ENCODE measurements around the gene WIPF2. TPM values are rescaled to one million over a fixed set of nuclear protein-coding genes. Genes with fewer than 3 reads are reported as not detected.

WIPF2 gene
- total and polyA plus RNA-seq, 2 donors: 2.9 to 9.9 TPM

DNA sequence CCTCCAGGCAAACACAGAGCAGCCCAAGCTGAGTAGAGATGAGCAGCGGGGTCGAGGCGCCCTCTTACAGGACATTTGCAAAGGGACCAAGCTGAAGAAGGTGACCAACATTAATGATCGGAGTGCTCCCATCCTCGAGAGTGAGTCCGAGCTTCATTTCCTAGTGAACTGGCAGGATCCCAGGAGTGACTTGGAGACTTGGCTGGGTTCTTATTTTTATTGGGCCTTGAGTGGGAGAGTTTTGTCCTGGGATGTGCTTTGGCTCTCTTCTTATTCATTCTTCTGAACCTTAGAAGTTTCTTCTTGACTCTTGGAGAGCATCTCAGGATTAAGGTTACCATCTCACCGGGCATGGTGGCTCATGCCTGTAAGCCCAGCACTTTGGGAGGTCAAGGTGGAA lies 41.4 kb downstream of the WIPF2 start:
- Histone ChIP-seq H3K4me3 (ENCODE audit: low read length in 2 of 2) (no peak overlapping the region), H3K9me3 (ENCODE audit: control insufficient read depth in 2 of 2, insufficient read depth in 1 of 2, low read length in 1 of 2) (no peaks in the 10 kb centered on the region), H3K27ac (ENCODE audit: low read depth in 1 of 2, low read length in 1 of 2) (no peak overlapping the region), H3K27me3 (ENCODE audit: control insufficient read depth in 2 of 2, insufficient read depth in 1 of 2, low read length in 1 of 2) (no peaks in the 10 kb centered on the region), H3K4me1 (ENCODE audit: control insufficient read depth in 2 of 2, insufficient read depth in 2 of 2, low read length in 2 of 2) (no peaks in the 10 kb centered on the region), H3K36me3 (ENCODE audit: control insufficient read depth in 2 of 2, insufficient read depth in 2 of 2, low read length in 1 of 2) (peaks cover 58 to 62% of the 10 kb centered on the region in 2 donors)
- 96% methylated on average over 7 of the region's 7 CpGs for WGBS
- DNase-seq (ENCODE audit: low read depth in 6 of 9, low spot score in 9 of 9): no peak

DNA sequence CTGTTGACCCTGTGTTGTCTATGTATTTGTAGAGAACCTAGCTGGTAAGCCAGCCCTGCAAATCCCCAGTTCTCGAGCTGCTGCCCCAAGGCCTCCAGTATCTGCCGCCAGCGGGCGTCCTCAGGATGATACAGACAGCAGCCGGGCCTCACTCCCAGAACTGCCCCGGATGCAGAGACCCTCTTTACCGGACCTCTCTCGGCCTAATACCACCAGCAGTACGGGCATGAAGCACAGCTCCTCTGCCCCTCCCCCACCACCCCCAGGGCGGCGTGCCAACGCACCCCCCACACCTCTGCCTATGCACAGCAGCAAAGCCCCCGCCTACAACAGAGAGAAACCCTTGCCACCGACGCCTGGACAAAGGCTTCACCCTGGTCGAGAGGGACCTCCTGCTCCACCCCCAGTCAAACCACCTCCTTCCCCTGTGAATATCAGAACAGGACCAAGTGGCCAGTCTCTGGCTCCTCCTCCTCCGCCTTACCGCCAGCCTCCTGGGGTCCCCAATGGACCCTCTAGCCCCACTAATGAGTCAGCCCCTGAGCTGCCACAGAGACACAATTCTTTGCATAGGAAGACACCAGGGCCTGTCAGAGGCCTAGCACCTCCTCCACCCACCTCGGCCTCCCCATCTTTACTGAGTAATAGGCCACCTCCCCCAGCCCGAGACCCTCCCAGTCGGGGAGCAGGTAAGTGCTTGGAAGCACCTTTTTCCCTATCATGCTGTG lies 45.5 kb downstream of the WIPF2 start:
- DNase-seq (ENCODE audit: low read depth in 6 of 9, low spot score in 9 of 9): no peak
- H3K27me3 ChIP-seq (ENCODE audit: control insufficient read depth in 2 of 2, insufficient read depth in 1 of 2, low read length in 1 of 2): no peaks in the 10 kb centered on the region
- 97% methylated on average over 21 of the region's 21 CpGs for WGBS
- no peak overlapping the region for H3K4me3 ChIP-seq (ENCODE audit: low read length in 2 of 2)
- H3K9me3 ChIP-seq (ENCODE audit: control insufficient read depth in 2 of 2, insufficient read depth in 1 of 2, low read length in 1 of 2): no peaks in the 10 kb centered on the region
- H3K36me3 ChIP-seq (ENCODE audit: control insufficient read depth in 2 of 2, insufficient read depth in 2 of 2, low read length in 1 of 2): peaks cover 64 to 73% of the 10 kb centered on the region in 2 donors
- no peaks in the 10 kb centered on the region for H3K4me1 ChIP-seq (ENCODE audit: control insufficient read depth in 2 of 2, insufficient read depth in 2 of 2, low read length in 2 of 2)
- H3K27ac ChIP-seq (ENCODE audit: low read depth in 1 of 2, low read length in 1 of 2): no peak overlapping the region

DNA sequence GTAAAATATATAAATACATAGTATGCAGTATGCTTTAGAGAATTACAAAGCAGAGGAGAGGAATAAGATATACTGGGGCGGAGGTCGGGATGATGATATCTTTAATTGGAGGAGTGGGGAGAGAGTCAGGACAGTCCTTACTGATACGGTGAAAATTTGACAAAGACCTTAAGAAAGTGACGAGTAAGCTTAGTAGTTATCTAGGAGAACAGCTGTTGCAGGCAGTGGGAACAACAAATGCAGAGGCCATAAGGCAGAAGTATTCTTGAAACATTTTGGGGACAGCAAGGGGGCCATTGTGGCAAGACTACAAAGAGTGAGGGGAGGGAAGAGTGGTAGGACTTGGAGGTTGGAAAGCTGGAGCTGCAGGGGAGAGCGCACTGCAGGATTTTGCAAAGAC lies 46.2 kb downstream of the WIPF2 start:
- Histone ChIP-seq H3K27me3 (ENCODE audit: control insufficient read depth in 2 of 2, insufficient read depth in 1 of 2, low read length in 1 of 2) (no peaks in the 10 kb centered on the region), H3K9me3 (ENCODE audit: control insufficient read depth in 2 of 2, insufficient read depth in 1 of 2, low read length in 1 of 2) (no peaks in the 10 kb centered on the region), H3K4me3 (ENCODE audit: low read length in 2 of 2) (no peak overlapping the region), H3K36me3 (ENCODE audit: control insufficient read depth in 2 of 2, insufficient read depth in 2 of 2, low read length in 1 of 2) (peaks cover 65 to 71% of the 10 kb centered on the region in 2 donors), H3K27ac (ENCODE audit: low read depth in 1 of 2, low read length in 1 of 2) (no peak overlapping the region), H3K4me1 (ENCODE audit: control insufficient read depth in 2 of 2, insufficient read depth in 2 of 2, low read length in 2 of 2) (no peaks in the 10 kb centered on the region)
- no peak for DNase-seq (ENCODE audit: low read depth in 6 of 9, low spot score in 9 of 9)
- 97% methylated on average over 5 of the region's 5 CpGs for WGBS

DNA sequence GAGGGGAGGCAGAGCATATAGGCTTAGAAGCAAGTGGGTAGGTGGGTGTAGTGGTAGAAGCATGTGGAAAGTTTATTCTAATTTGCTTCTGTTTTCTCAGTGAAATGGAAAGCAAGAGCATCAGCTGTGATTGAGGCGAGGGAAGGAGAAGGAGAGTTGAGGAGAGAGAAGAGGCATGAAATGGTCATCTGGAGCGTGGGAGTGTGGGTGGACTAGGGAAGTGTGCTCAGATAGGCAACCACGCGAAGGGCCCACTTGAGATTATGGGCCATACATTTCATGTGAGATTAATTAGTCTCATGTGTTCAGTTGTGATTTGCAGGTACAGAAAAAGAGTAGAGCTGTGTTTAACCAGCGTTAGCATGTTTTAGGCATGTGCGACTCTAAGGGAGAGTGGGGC lies 47.8 kb downstream of the WIPF2 start:
- H3K27ac ChIP-seq (ENCODE audit: low read depth in 1 of 2, low read length in 1 of 2): no peak overlapping the region
- peaks cover 63 to 72% of the 10 kb centered on the region in 2 donors for H3K36me3 ChIP-seq (ENCODE audit: control insufficient read depth in 2 of 2, insufficient read depth in 2 of 2, low read length in 1 of 2)
- WGBS: 97% methylated on average over 6 of the region's 6 CpGs
- H3K4me3 ChIP-seq (ENCODE audit: low read length in 2 of 2): no peak overlapping the region
- H3K4me1 ChIP-seq (ENCODE audit: control insufficient read depth in 2 of 2, insufficient read depth in 2 of 2, low read length in 2 of 2): no peaks in the 10 kb centered on the region
- H3K27me3 ChIP-seq (ENCODE audit: control insufficient read depth in 2 of 2, insufficient read depth in 1 of 2, low read length in 1 of 2): no peaks in the 10 kb centered on the region
- no peaks in the 10 kb centered on the region for H3K9me3 ChIP-seq (ENCODE audit: control insufficient read depth in 2 of 2, insufficient read depth in 1 of 2, low read length in 1 of 2)
- no peak for DNase-seq (ENCODE audit: low read depth in 6 of 9, low spot score in 9 of 9)

DNA sequence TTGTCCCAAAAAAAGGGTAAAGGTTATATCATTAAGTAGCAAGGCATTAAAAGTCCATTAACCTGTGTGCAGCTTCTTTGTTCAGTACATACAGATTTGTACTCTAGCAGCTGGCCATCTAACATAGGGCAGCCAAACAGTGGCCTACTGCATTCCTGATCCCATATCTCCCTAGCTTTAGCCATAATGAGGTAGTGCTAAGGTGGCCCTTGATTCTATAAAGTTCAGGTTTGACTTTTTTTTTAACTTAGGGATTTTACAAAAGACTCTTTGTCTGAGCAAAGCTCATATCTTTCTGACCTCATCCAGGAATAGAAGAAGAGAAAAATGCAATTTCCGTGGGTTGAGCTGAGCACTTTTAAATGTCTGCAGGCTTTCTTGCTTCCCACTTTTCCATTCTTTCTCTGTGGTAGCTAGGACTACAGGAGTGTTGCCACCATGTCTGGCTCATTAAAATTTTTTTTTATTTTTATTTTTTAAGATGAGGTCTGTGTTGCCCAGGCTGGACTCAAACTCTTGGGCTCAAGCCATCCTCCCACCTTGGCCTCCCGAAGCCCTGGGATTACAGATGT lies 49.1 kb downstream of the WIPF2 start:
- Histone ChIP-seq H3K27me3 (ENCODE audit: control insufficient read depth in 2 of 2, insufficient read depth in 1 of 2, low read length in 1 of 2) (no peaks in the 10 kb centered on the region), H3K27ac (ENCODE audit: low read depth in 1 of 2, low read length in 1 of 2) (no peak overlapping the region), H3K4me1 (ENCODE audit: control insufficient read depth in 2 of 2, insufficient read depth in 2 of 2, low read length in 2 of 2) (no peaks in the 10 kb centered on the region), H3K9me3 (ENCODE audit: control insufficient read depth in 2 of 2, insufficient read depth in 1 of 2, low read length in 1 of 2) (no peaks in the 10 kb centered on the region), H3K4me3 (ENCODE audit: low read length in 2 of 2) (no peak overlapping the region), H3K36me3 (ENCODE audit: control insufficient read depth in 2 of 2, insufficient read depth in 2 of 2, low read length in 1 of 2) (peaks cover 51 to 66% of the 10 kb centered on the region in 2 donors)
- 98% methylated on average over 2 of the region's 2 CpGs for WGBS
- no peak for DNase-seq (ENCODE audit: low read depth in 6 of 9, low spot score in 9 of 9)

DNA sequence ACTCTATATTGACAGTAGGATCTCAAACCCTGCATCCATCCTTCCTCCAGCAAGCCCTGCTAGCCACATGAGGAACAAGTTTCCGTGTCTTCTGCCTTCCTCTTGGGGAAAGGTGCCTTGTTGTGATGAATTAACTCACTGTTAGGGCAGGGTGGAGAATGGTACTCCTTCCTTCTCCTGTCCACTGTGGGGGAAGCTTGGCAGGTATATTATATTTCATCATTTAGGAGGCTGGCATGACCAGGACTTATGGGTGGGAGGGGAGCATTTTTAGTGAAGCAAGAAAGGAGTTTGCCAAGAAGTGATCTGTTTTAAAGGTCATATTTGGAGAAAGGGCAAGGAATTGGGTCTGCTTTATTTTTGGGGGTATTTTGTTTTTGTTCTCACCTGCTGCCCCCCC lies 59.3 kb downstream of the WIPF2 start:
- H3K36me3 ChIP-seq (ENCODE audit: control insufficient read depth in 2 of 2, insufficient read depth in 2 of 2, low read length in 1 of 2): peaks cover 60 to 83% of the 10 kb centered on the region in 2 donors
- H3K4me1 ChIP-seq (ENCODE audit: control insufficient read depth in 2 of 2, insufficient read depth in 2 of 2, low read length in 2 of 2): no peaks in the 10 kb centered on the region
- H3K27ac ChIP-seq (ENCODE audit: low read depth in 1 of 2, low read length in 1 of 2): no peak overlapping the region
- no peaks in the 10 kb centered on the region for H3K27me3 ChIP-seq (ENCODE audit: control insufficient read depth in 2 of 2, insufficient read depth in 1 of 2, low read length in 1 of 2)
- H3K4me3 ChIP-seq (ENCODE audit: low read length in 2 of 2): no peak overlapping the region
- 95% methylated on average over 1 of the region's 1 CpG for WGBS
- no peaks in the 10 kb centered on the region for H3K9me3 ChIP-seq (ENCODE audit: control insufficient read depth in 2 of 2, insufficient read depth in 1 of 2, low read length in 1 of 2)
- no peak for DNase-seq (ENCODE audit: low read depth in 6 of 9, low spot score in 9 of 9)

DNA sequence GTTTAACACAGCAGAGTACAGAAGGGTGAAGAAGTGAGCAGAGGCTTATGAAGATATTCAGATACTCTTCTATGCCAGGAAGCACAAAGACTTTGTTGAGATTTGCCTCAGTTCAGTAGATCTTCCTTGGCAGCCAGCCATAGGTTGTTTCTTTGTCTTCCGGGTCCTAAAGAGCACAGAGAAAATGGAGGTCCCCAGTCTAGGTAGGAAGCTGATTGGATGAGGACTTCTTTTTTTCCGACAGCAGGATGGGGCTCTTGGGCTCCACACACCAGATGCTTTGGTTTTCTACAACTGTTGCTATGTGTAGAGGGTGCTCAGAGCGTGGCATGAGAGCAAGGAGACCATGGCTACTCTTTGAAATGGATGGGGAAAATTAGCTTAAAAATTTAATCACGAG lies 60.3 kb downstream of the WIPF2 start:
- H3K4me3 ChIP-seq (ENCODE audit: low read length in 2 of 2): no peak overlapping the region
- peaks cover 54 to 73% of the 10 kb centered on the region in 2 donors for H3K36me3 ChIP-seq (ENCODE audit: control insufficient read depth in 2 of 2, insufficient read depth in 2 of 2, low read length in 1 of 2)
- no peaks in the 10 kb centered on the region for H3K27me3 ChIP-seq (ENCODE audit: control insufficient read depth in 2 of 2, insufficient read depth in 1 of 2, low read length in 1 of 2)
- DNase-seq (ENCODE audit: low read depth in 6 of 9, low spot score in 9 of 9): no peak
- H3K27ac ChIP-seq (ENCODE audit: low read depth in 1 of 2, low read length in 1 of 2): no peak overlapping the region
- WGBS: 97% methylated on average over 4 of the region's 4 CpGs
- H3K9me3 ChIP-seq (ENCODE audit: control insufficient read depth in 2 of 2, insufficient read depth in 1 of 2, low read length in 1 of 2): no peaks in the 10 kb centered on the region
- no peaks in the 10 kb centered on the region for H3K4me1 ChIP-seq (ENCODE audit: control insufficient read depth in 2 of 2, insufficient read depth in 2 of 2, low read length in 2 of 2)

DNA sequence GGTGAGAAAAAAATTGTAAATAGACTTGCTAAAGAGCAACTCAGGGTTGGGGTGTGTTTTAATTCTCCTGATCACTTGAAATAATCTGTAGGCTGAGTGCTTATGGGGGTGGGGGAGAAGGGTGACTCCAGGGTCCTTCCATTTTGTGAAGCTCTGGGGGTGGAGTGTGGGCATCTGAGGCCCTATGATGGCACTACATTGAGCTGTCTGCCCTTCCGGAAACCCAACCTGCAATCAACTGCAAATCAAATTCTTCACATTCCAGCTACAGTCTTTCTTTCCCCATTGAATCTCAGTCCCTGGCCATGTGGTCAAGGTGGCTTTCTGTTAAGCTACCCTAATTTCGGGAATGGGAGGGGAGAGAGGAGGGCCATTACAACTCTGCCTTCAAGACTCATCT lies 62.6 kb downstream of the WIPF2 start:
- H3K9me3 ChIP-seq (ENCODE audit: control insufficient read depth in 2 of 2, insufficient read depth in 1 of 2, low read length in 1 of 2): no peaks in the 10 kb centered on the region
- peaks cover 40 to 57% of the 10 kb centered on the region in 2 donors for H3K36me3 ChIP-seq (ENCODE audit: control insufficient read depth in 2 of 2, insufficient read depth in 2 of 2, low read length in 1 of 2)
- no peak overlapping the region for H3K27ac ChIP-seq (ENCODE audit: low read depth in 1 of 2, low read length in 1 of 2)
- 98% methylated on average over 2 of the region's 2 CpGs for WGBS
- H3K4me1 ChIP-seq (ENCODE audit: control insufficient read depth in 2 of 2, insufficient read depth in 2 of 2, low read length in 2 of 2): no peaks in the 10 kb centered on the region
- DNase-seq (ENCODE audit: low read depth in 6 of 9, low spot score in 9 of 9): no peak
- H3K27me3 ChIP-seq (ENCODE audit: control insufficient read depth in 2 of 2, insufficient read depth in 1 of 2, low read length in 1 of 2): no peaks in the 10 kb centered on the region
- H3K4me3 ChIP-seq (ENCODE audit: low read length in 2 of 2): no peak overlapping the region

DNA sequence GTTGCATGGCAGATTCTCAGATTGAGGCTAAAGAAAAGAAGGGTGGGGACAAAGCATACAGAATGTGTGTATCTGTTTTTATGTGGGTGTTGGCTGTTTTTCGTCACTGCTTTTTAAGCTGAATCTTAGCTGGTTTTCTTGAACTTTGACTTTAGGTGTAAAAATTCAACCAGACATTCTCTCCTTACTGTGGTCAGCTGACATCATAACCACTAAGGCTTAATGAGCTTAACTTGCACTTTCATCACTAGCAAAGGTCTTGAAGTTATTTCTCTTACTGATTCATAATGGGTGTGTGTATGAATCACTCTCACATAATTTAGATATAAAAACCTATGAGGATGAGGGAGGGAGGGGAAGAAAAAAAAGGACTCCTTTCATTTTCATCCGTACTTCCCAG lies 64.6 kb downstream of the WIPF2 start:
- Histone ChIP-seq H3K9me3 (ENCODE audit: control insufficient read depth in 2 of 2, insufficient read depth in 1 of 2, low read length in 1 of 2) (no peaks in the 10 kb centered on the region), H3K27ac (ENCODE audit: low read depth in 1 of 2, low read length in 1 of 2) (no peak overlapping the region), H3K4me3 (ENCODE audit: low read length in 2 of 2) (no peak overlapping the region), H3K36me3 (ENCODE audit: control insufficient read depth in 2 of 2, insufficient read depth in 2 of 2, low read length in 1 of 2) (peaks cover 26 to 41% of the 10 kb centered on the region in 2 donors), H3K27me3 (ENCODE audit: control insufficient read depth in 2 of 2, insufficient read depth in 1 of 2, low read length in 1 of 2) (no peaks in the 10 kb centered on the region), H3K4me1 (ENCODE audit: control insufficient read depth in 2 of 2, insufficient read depth in 2 of 2, low read length in 2 of 2) (peaks cover 2 to 7% of the 10 kb centered on the region in 2 donors)
- no peak for DNase-seq (ENCODE audit: low read depth in 6 of 9, low spot score in 9 of 9)
- 91% methylated on average over 2 of the region's 2 CpGs for WGBS
